GM19239 (cell line): ENCODE results near the gene CAMKK1.

Source experiments
- DNase-seq: peaks from one replicate; pipeline ENCODE4 v3.0.0; 2011; ENCODE audit warnings: low spot score; ENCODE audit not compliant: insufficient read length
- FAIRE-seq: peaks from 2 replicates; lab custom pipeline; 2011; peaks lifted over from hg19 to GRCh38; lab: Jason Lieb, UNC

CAMKK1 gene

DNA sequence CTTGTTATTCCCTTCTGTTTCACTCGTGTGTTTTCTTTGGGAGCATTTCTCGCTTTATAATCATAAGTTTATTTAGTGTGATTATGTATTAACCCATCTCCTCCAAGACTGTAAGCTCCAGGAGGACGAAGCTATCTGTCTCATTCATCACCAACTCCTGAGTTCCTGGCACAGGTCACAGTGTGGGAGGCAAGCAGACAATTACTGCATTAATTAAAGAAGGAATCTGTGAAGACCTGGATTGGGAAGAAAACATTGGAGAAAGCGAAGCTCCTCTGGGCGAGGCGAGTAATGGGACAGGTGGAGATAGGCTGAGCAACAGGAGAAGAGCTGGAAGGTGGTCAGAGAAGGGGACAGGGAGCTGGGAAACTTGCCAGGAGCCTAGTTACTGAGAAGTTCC, 7.8 kb upstream of the CAMKK1 start:
- DNase-seq = no peak
- no peak for FAIRE-seq

DNA sequence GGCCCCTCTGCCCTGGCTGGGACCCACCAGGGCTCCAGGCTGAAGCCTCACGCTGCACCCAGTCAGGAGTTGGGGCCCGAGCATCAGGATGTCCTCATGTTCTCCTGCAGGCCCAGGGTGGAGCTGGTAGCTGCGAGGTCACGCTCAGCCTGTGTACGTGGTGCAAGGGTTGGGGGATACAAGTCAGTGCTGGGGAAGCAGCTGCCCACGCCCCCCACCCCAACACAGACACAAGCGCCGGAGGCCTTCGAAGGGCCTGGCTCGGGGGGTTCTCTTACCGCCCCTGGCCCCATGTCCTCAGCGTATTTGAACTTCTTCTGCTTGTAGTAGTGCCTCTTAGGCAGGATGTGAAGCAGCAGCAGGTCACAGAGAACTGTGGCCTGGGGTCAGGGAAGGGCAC, 4.9 kb upstream of the CAMKK1 start:
- DNase-seq (no peak), FAIRE-seq (no peak)

GRCh38 chr17:3896968-3897235, 4.0 kb upstream of the CAMKK1 start:
- FAIRE-seq (no peak), DNase-seq (no peak)

DNA sequence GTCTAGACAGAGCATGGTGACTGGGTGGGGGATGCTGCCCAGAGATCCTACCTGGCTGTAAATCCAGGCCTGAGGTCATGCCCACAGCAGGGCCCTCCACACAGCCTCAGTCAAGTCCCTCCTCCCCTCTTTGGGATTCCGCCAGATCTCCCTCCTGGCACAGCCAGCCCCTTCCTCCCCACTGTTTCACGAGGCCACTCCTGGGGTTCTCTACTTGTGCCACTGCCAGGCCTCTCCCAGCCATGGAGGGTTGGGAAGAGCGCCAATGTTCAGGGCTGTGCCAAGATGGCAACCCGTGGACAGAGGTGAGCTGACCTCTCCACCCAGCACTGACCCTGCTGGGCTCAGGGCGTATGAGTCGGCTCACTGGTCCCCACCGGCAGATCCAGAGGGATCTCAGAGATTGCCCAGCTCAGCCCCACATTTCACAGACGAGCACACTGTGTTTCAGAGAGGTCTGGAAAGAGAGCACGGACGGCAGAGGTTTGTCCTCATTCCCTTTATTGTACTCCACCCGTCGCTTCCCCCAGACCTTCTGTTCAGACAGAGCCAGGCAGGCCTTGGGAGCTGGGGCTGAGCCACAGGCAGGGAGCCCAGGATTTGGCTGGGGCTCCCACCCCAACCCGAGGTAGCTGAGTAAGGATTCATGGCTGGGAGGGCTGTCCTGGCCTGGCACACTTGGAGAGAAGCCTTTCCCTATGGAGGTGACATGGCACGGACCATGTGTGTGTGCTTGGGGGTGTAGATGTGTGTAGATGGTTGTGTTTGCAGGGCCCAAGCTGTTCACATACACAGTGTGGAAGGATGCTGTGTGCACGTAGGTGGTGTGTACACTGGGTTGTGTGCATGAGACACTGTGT, 3.5 kb upstream of the CAMKK1 start:
- DNase-seq (no peak), FAIRE-seq (no peak)

- DNase-seq = no peak
- no peak for FAIRE-seq
Measured at GRCh38 chr17:3895354-3895753, 2.5 kb upstream of the CAMKK1 start.

- FAIRE-seq (no peak), DNase-seq (no peak)
Measured at GRCh38 chr17:3894911-3895343, 2.1 kb upstream of the CAMKK1 start.

- no peak for DNase-seq
- no peak for FAIRE-seq
Measured at GRCh38 chr17:3894188-3894587, 1.3 kb upstream of the CAMKK1 start.

DNA sequence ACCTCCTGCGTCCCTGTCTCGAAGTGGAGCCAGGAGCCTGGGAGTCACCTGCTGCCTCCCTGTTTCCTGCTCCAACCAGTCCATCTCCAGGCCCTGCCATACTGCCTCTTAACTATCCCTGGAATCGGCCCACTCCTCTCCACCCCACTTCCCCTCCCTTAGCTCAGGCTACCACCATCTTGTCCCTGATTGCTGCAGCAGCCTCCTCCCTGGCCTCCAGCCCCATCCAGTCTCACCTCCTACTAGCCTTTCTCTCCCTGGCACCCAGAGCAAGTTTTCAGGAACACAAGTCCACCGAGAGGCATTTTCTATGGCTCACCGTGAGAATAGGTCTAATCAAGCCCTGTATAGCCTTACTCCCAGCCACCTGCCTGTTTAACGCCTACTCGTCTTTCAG, 865 bp upstream of the CAMKK1 start:
- FAIRE-seq (no peak), DNase-seq (no peak)

DNA sequence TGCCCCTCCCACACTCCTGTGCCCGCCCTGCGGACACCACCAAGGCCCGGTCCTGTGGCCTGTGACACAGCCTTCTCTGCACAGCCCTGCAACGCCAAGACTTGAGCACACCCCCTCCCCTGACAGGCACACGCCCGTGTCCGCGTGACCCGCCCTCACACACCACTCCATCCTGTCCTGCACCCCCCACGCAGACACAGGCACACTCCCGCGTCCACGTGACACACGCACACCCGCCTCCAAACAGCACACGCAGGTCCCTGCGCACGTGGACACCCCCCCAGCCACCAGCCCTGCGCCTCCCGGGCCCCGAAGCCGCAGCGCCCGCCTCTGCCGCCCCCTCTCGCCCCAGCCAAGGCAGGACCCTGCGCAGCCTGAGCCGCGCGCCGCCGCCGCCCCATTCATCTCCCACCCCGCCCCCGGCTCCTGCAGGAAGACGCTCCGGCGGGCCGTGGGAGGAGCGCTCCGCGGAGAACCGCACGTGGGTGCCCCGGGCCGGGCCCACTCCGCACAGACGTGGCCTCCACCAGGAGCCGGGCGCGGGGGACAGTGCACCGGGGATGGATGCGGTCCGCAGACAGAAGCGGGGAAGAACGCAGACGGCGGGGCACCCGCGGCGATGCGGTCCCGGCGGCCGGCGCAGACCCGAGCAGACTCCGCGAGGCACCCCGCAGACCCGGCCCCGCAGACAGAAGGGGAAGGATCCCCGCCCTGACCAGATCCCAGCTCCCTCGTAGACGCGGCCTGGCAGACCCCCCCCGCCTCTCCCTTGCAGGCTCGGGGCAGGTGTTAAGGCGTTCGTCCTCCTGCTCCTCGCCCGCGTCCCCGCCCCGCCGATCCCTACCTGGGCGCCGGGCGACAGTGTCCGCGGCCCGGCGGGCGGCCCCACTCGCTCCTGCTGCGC, 506 bp downstream of the CAMKK1 start:
- DNase-seq (peak; percentile 67), FAIRE-seq (no peak)

DNA sequence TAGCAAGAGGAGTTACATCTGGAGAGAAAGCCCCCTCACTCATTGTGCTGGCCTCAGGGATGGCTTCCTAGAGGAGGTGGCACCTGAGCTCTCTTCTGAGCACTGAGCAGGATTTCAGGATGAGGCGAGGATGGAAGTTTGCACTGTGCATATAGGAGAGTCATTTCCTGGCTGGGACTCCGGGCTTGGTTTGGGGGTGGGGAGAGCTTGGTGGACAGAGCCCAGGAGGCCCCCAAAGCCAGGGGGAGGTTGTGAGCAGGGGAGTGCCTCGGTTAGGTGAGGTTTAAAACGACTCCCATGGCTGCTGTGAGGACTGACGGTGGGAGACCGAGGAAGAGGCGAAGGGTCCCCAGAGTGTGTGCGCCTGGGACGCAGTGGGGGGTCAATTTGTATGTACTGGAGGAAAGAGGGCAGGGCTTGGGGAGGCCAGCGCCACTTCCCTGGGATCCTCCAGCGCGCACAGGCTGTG, 1.2 kb downstream of the CAMKK1 start:
- DNase-seq (no peak), FAIRE-seq (no peak)

- FAIRE-seq (peak; percentile 11), DNase-seq (no peak)
Measured at GRCh38 chr17:3890878-3891219, 2.0 kb downstream of the CAMKK1 start.

GRCh38 chr17:3890082-3890877, 2.6 kb downstream of the CAMKK1 start:
- no peak for DNase-seq
- FAIRE-seq = no peak

- DNase-seq (no peak), FAIRE-seq (no peak)
Measured at GRCh38 chr17:3889325-3890012, 3.4 kb downstream of the CAMKK1 start.

DNA sequence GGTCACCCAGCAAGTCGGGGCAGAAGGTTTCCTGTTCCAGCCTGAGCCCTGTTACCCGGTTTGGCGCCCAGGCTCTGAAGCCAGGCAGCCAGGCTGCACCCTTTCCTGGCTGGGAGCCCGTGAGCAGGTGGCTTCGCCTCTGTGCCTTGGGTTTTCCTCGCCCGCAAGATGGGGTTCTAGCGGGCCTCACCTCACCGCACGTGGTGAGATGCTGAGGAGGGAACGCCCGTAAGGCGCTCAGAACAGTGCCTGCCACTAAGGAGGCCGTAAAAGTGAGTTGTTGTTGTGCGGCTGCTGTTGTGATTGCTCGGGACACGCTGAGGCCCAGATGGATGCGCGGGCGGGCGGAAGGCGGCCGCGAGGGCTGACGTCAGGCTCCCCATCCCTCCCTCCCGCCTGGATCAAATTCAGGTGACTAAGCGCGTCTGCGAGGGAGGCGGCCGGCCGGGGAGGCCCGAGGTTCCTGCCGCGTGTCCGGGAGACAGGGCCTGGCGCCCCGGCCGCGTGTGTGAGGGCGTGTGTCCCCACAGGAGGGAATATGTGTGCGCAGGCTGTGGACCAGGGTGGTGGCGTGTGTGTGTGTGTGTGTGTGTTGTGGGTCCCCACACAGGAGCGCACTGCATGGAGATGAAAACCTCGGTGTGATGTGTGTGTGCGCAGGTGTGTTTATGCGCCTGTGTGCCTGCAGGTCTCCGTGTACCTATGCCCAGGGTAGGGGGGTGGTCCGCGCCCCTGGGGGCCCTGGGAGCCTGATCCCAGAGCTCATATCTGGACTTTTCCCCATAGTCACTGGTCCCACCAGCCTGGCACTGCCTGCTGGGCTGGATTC, 4.3 kb downstream of the CAMKK1 start:
- FAIRE-seq = no peak

DNA sequence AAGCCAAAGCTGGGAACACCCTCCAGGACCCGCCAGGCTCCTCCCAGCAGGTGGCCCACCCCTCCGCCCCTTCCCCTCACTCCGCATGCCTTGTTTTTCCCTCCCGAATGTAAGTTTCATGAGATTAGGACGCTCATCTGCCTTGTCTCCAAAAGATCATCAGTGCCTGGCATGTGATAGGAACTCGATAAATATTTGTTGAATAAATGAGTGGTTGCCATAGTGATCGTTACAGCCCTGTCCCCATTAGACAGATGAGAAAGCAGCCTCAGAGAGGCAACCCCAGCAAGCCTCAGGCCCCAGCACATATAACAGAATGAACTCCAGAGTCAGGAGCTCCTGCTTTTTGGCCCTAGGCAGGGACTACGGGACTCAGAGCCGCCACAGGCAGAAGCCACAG, 5.0 kb downstream of the CAMKK1 start:
- DNase-seq = no peak
- FAIRE-seq = no peak

More for the DNA sequence above, 4.3 kb downstream of the CAMKK1 start:
- no peak for DNase-seq

GRCh38 chr17:3887394-3887793, 5.5 kb downstream of the CAMKK1 start:
- no peak for DNase-seq
- no peak for FAIRE-seq

DNA sequence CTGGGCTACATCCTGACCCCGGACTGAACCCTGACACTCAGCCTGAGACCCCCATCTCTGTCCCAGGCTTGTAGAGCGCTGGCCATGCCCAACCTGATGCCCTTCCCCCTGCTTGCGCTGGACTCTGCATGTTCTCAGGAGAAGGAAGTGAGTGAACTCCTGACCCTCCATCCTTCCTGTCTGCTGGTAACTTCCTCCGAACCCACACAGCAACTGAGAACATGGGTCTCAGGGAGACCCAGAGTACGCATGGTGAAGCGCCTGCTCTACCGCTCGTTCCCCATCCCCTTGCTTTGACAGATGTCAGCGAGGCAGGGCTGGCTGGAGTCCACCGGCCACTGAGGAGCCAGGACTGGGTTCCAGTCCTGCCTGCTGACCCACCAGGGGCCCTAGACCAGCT, 6.1 kb downstream of the CAMKK1 start:
- FAIRE-seq (peak; percentile 76), DNase-seq (peak; percentile 65)

GRCh38 chr17:3885970-3886369, 6.9 kb downstream of the CAMKK1 start:
- FAIRE-seq (no peak), DNase-seq (no peak)

- FAIRE-seq (no peak), DNase-seq (no peak)
Measured at GRCh38 chr17:3885271-3885670, 7.6 kb downstream of the CAMKK1 start.
